A204.1 (cell line): Measurements from ENCODE around the gene DPM3.
"Not testable (repeated sequence)": the region's sequence is repeated elsewhere in the genome, so short reads cannot be mapped to it uniquely, and the experiment has no call there.

Experiments
- FAIRE-seq: peaks from 2 replicates; lab custom pipeline; 2012; peaks lifted over from hg19 to GRCh38; lab: Jason Lieb, UNC

Gene DPM3

GRCh38 chr1:155158991-155159390 is 18.7 kb upstream of the DPM3 start:
- no peak for FAIRE-seq

GRCh38 chr1:155155996-155156643 is 15.8 kb upstream of the DPM3 start:
- not testable (repeated sequence) for FAIRE-seq

- no peak for FAIRE-seq
Measured at GRCh38 chr1:155145491-155145890, 5.2 kb upstream of the DPM3 start.

- no peak for FAIRE-seq
Measured at GRCh38 chr1:155141749-155142148, 1.4 kb upstream of the DPM3 start.

- FAIRE-seq: no peak
Measured at GRCh38 chr1:155140630-155140953, 261 bp upstream of the DPM3 start.

DNA sequence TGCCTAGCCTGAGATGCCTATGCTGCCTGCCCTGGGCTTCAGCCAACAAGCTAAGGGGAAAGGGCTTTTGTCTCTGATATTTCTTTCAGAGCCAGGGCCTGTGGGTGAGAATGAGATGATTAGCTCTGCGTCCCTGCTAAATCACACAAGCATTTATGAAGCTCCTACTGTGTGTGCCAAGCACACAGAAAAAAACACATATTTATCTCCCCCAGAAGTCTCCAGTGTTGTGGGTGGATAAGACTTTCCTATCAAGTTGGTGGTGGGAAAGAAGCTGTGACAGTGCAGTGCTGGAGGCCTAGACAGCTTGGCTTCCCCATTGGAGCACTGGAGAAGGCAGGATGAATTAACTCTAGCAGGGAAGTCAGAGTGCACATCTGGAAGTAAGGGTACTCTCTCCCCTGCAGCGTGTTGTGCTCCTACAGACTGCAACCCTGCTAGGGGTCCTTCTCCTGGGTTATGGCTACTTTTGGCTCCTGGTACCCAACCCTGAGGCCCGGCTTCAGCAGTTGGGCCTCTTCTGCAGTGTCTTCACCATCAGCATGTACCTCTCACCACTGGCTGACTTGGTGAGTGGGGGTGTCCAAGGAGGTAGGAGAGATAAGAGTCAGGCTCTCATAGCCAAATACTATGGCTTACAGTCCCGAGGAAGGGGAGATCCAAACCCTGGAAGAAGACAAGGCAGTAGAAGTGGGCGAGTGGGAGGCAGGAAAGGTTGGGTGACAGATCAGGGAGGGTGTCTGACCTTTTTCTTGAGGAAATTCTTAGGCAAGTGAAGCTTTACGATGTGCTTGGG is 3.0 kb downstream of the DPM3 start:
- FAIRE-seq: no peak

GRCh38 chr1:155136748-155137147 is 3.6 kb downstream of the DPM3 start:
- FAIRE-seq: no peak

- no peak for FAIRE-seq
Measured at GRCh38 chr1:155135415-155136028, 4.8 kb downstream of the DPM3 start, which contains the start of gene SLC50A1. TSS of gene SLC50A1 (plus strand) at chr1:155135852. CDS start at chr1:155135912, 60 bp downstream.

DNA sequence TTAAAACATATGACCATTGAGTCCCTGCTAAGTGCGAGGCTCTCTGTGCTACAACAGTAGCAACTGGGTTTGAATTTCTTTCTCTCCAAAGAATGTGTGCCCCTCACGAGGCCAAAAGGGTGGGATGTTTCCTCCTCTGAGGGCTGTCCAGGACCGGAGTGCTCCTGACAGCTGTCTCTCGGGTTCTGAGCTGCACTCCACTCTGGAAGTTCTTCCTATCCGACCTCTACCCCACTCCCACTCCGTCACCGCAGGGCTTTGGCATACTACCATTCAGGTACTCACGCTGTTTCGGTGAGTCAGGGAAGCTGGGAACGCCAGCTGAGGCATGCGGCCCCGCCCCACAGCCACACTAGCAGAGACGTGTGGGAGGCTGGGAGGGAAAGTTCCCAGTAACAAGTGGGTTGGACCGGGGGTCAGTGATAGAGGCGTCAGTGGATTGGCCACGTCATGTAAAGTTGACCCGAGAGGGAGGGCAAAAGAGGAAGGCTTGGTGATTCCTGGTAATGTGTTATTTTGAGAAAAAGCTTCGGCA is 5.4 kb downstream of the DPM3 start:
- FAIRE-seq: peak; percentile 57

GRCh38 chr1:155134322-155134721 is 6.0 kb downstream of the DPM3 start:
- FAIRE-seq: no peak

- FAIRE-seq: no peak
Measured at GRCh38 chr1:155133799-155134281, 6.5 kb downstream of the DPM3 start.

DNA sequence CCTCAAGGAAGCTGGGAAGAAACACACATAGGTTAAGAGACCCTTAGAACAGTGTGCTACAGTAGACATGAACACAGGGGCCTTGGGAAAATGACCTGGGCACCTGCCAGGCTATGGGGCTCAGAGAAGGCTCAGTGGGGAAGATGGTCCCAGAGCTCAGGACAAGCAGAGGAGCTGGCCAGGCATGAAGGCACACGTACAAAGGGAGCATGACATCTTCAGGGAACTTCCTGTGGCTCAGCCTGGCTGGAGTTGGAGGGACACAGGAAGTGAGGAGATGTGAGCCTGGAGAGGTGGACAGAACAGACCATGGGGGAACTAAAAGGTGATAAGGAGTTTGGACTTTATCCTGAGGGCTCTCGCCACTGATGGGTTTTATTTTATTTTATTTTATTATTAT is 8.5 kb downstream of the DPM3 start:
- no peak for FAIRE-seq

DNA sequence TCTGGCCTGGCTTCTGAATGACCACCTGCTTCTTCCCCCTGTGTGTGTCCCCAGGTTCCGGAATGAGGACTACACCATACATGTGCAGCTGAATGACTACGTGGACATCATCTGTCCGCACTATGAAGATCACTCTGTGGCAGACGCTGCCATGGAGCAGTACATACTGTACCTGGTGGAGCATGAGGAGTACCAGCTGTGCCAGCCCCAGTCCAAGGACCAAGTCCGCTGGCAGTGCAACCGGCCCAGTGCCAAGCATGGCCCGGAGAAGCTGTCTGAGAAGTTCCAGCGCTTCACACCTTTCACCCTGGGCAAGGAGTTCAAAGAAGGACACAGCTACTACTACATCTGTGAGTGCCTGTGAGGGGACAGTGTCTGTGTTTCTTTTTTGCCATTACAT is 9.0 kb downstream of the DPM3 start:
- FAIRE-seq: no peak

GRCh38 chr1:155130272-155131006 is 9.9 kb downstream of the DPM3 start:
- FAIRE-seq: no peak

- FAIRE-seq: no peak
Measured at GRCh38 chr1:155128755-155129473, 11.4 kb downstream of the DPM3 start.

GRCh38 chr1:155127967-155128754 is 12.2 kb downstream of the DPM3 start:
- no peak for FAIRE-seq

DNA sequence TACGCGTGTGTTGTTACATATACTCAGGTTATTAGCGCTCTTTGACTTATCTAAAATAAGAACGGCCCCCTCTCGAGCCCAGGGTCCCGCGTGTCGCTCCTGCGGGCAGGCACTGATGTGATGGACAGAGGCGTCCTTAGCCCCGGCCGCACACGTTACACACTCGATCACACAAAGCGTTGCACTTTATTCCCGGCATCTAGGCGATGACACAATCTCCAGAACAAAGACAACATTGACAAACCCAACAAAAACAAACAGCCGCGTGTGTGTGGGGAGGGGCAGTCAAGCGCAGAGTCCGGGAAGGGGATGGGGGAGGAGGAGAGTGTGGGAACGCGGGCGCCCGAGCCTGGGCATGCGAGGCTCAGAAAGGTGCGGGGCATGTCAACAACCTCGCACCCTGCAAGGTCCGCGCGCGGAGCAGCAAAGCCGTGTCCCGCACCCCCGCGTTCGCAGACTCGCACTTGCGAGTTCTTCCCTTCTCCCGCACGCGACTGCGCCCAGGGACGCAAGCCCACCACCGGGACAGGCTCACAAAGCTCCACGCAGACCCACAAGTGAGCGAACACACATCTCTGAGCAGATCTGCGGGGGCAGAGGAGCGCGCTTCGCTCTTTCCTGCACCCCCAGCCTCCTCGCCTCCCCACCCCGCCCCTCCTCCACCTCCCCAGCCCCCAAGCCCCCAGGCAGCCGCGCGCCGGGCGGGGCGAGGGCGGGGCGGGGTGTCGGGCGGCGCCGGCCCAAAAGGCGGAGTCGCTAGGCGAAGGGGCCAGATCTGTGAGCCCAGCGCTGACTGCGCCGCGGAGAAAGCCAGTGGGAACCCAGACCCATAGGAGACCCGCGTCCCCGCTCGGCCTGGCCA is 13.0 kb downstream of the DPM3 start, which contains the start of gene EFNA1:
Gene EFNA1, plus strand, starts transcription at position 772 of the 862 bp plus-strand sequence. CDS start 102 bp downstream, outside the sequence.
- no peak for FAIRE-seq

DNA sequence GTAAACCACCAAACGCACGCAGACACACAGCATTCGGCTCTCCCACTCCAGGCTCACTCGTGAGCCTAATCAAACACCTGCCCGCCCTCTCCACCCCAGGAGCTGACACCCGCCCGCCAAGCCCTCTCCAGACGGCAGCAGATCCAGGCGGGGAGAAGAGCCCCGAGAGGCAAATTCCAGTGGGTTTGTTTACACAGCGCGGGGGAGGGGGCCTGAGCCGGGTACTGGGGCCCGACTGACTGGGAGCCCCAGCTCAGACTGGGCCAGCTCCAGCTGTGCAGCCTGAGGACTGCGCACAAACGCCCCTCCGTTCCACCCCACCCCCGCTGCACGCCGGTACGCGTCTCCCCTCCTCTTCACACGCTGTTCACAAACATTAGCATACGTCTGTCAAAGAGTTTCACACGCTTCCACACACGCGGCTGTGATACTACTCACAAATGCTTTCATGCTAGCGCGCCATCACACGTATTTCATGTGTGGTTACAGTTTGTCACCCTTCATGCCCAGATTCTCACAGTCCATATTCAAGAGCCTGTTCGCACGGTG is 13.7 kb downstream of the DPM3 start:
- no peak for FAIRE-seq

DNA sequence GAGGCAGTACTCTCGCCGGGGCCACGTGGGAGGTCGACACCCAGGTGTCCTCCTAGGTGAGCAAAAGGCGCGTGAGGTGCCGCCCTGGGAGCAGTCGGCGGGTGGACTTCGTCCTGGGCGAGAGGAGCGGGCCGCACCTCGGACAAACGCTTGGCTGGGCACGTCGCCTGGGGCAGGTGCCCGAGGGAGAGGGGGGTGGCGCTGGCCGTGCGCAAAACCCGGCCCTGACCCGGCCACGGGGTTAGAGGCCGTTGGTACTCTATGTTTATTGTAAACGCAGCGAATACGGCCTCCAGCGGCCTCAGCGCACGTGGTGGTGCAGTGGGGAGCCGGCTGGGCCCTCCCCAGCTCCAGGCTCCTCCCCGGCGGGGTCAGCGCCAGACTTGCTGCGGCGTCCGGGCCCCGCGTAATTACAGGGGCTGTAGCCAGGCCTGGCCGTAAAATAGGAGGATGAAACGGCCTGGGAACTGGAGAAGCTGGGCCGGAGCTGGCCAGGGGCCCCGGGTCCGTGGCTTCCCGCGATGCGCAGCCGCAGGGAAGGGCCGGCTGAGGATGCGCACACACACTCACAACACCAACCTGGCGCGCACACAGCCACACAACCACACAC is 14.3 kb downstream of the DPM3 start:
- FAIRE-seq: no peak
